ENCODE measurements around the gene KRTAP10-3.

KRTAP10-3 gene

GRCh38 chr21:44539046-44539445, 19.5 kb downstream of the KRTAP10-3 start (continued):
- TF ChIP-seq, protein P1, sequence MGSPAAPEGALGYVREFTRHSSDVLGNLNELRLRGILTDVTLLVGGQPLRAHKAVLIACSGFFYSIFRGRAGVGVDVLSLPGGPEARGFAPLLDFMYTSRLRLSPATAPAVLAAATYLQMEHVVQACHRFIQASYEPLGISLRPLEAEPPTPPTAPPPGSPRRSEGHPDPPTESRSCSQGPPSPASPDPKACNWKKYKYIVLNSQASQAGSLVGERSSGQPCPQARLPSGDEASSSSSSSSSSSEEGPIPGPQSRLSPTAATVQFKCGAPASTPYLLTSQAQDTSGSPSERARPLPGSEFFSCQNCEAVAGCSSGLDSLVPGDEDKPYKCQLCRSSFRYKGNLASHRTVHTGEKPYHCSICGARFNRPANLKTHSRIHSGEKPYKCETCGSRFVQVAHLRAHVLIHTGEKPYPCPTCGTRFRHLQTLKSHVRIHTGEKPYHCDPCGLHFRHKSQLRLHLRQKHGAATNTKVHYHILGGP (tag by site-specific recombination; IDR thresholded peaks at IDR 0.05): no peak
- TF ChIP-seq KLF9 (tag by site-specific recombination; IDR thresholded peaks at IDR 0.05; ENCODE audit: low read depth) (no peak), ZNF169 (tag by site-specific recombination; IDR thresholded peaks at IDR 0.05) (no peak), ZNF112 (tag by site-specific recombination; IDR thresholded peaks at IDR 0.05) (no peak)
- TF ChIP-seq, protein P2, sequence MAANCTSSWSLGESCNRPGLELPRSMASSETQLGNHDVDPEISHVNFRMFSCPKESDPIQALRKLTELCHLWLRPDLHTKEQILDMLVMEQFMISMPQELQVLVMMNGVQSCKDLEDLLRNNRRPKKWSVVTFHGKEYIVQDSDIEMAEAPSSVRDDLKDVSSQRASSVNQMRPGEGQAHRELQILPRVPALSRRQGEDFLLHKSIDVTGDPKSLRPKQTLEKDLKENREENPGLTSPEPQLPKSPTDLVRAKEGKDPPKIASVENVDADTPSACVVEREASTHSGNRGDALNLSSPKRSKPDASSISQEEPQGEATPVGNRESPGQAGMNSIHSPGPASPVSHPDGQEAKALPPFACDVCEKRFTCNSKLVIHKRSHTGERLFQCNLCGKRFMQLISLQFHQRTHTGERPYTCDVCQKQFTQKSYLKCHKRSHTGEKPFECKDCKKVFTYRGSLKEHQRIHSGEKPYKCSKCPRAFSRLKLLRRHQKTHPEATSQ (tag by site-specific recombination; IDR thresholded peaks at IDR 0.05): no peak

DNA sequence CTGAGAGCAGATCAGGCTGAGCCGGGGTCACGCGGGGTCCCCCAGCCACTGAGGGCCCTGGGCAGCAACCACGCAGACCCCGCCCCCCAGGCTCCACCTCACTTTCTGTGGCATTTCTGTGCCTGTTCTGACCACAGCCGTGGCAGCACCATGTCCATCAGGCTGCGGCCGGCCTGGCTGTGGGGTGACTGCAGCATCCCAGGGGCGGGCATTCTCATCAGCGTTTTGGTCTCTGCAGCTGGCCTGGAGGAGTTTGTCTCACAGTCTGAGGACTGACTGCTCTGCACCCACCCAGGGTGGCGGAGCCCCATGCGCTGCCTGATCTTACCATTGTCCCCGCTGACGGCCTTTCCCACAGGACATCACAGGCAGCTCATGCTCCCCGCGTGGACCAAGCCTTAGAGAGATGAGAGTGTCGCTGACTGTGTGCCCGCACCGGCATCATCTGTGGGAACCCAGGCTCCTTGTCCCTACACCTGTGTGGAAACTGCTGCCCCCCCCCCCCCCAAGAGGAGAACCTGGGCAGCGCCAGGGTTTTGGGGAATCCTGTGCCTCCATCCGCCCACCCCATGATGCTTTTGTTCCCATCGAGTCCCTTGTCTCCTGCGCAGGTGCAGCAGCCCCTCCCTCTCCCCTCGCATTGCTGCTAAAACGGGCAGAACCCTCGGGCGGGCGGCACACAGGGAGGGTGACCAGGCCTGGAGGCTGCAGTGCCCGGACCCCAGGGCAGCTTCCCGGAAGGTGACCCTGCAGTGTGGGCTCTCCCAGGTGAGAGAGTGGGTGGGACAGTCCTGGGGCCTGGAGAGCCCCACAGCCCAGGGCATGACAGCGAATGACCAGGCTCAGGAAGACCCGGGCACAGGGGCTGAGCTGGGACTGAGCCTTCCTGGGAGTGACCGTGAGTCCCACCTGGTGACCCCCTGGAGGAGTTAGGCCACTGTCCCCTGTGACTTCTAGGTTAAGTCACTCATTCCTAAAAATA, 20.4 kb downstream of the KRTAP10-3 start:
- no peaks in the 10 kb centered on the region for H3K4me1 ChIP-seq (ENCODE audit: control insufficient read depth, insufficient read depth, low read length)
- H3K4me3 ChIP-seq (ENCODE audit: low read depth, low read length): no peak overlapping the region
- POLR2A ChIA-PET: no interaction called here
- no peak overlapping the region for H3K27ac ChIP-seq (ENCODE audit: extremely low read depth, low read depth, low read length)
- TF ChIP-seq BCL11B (tag by site-specific recombination; IDR thresholded peaks at IDR 0.05; ENCODE audit: low read depth): no peak
- CTCF ChIA-PET: no interaction called here
- no peaks in the 10 kb centered on the region for H3K9me3 ChIP-seq (ENCODE audit: control insufficient read depth, insufficient read depth, low read depth, low read length)
- no peaks in the 10 kb centered on the region for H3K36me3 ChIP-seq (ENCODE audit: control insufficient read depth in 2 of 2, insufficient read depth in 1 of 2, low read length in 2 of 2)

- TF ChIP-seq ZSCAN23 (tag by site-specific recombination; IDR thresholded peaks at IDR 0.05) (no peak), ZNF530 (tag by site-specific recombination; IDR thresholded peaks at IDR 0.05; ENCODE audit: low read depth) (no peak), HOXA7 (CRISPR knock-in tag; IDR thresholded peaks at IDR 0.05; ENCODE audit: borderline replicate concordance) (no peak), ZNF169 (tag by site-specific recombination; IDR thresholded peaks at IDR 0.05) (no peak), ZBTB8A (tag by site-specific recombination; IDR thresholded peaks at IDR 0.05) (no peak), EGR2 (tag by site-specific recombination; IDR thresholded peaks at IDR 0.05; ENCODE audit: low read depth) (no peak), ZBTB49 (tag by site-specific recombination; IDR thresholded peaks at IDR 0.05; ENCODE audit: low read depth) (no peak)
- TF ChIP-seq, protein P3, sequence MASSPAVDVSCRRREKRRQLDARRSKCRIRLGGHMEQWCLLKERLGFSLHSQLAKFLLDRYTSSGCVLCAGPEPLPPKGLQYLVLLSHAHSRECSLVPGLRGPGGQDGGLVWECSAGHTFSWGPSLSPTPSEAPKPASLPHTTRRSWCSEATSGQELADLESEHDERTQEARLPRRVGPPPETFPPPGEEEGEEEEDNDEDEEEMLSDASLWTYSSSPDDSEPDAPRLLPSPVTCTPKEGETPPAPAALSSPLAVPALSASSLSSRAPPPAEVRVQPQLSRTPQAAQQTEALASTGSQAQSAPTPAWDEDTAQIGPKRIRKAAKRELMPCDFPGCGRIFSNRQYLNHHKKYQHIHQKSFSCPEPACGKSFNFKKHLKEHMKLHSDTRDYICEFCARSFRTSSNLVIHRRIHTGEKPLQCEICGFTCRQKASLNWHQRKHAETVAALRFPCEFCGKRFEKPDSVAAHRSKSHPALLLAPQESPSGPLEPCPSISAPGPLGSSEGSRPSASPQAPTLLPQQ (tag by site-specific recombination; IDR thresholded peaks at IDR 0.05): no peak
- no peaks in the 10 kb centered on the region for H3K36me3 ChIP-seq (ENCODE audit: control insufficient read depth in 2 of 2, insufficient read depth in 1 of 2, low read length in 2 of 2)
- ChIA-PET CTCF (interaction anchor here (0.5 to 1.1 kb wide), 5 partner anchors 17 to 258 kb away, joined by 3 to 6 read pairs (median 3); no protein-coding TSS in a partner anchor), POLR2A (no interaction called here)
- H3K27ac ChIP-seq (ENCODE audit: extremely low read depth, low read depth, low read length): no peak overlapping the region
- H3K4me1 ChIP-seq (ENCODE audit: control insufficient read depth, insufficient read depth, low read length): no peaks in the 10 kb centered on the region
- H3K9me3 ChIP-seq (ENCODE audit: control insufficient read depth, insufficient read depth, low read depth, low read length): no peaks in the 10 kb centered on the region
- H3K4me3 ChIP-seq (ENCODE audit: low read depth, low read length): no peak overlapping the region
Measured at GRCh38 chr21:44535963-44536362, 22.6 kb downstream of the KRTAP10-3 start.
